WTC11 (cell line): ENCODE results near the gene ANKRD28. TPM values are rescaled to one million over a fixed set of nuclear protein-coding genes. Genes with fewer than 3 reads are reported as not detected.
"Not testable (repeated sequence)": the region's sequence is repeated elsewhere in the genome, so short reads cannot be mapped to it uniquely, and the experiment has no call there.

ENCODE experiments used
- ATAC-seq: fragments of 200-7000 bp; cut with Tn5 transposase; 2 replicates; pipeline ENCODE4 v1.10.0; 2021; ENCODE audit warnings: mild to moderate bottlenecking, moderate library complexity
- CTCF ChIA-PET: fragments of 300-600 bp; sonication (Branson Sonifier 250); formaldehyde crosslinking; loops from one replicate; lab custom pipeline; 2021; ENCODE audit warnings: antibody characterized with exemption; lab: Charles Lee
- POLR2A ChIA-PET: fragments of 350-600 bp; sonication (Branson Sonifier 250); formaldehyde crosslinking; loops from one replicate; lab custom pipeline; 2021; ENCODE audit warnings: antibody characterized with exemption; lab: Charles Lee
- DNase-seq: peaks from one replicate; pipeline ENCODE4 v3.0.0; 2021; ENCODE audit warnings: low spot score
- H3K27ac Mint-ChIP-seq: 2 replicates; pipeline ENCODE4 v1.8.0; 2021; ENCODE audit warnings: mixed read lengths
- H3K27me3 Mint-ChIP-seq: 2 replicates; pipeline ENCODE4 v1.8.0; 2021; ENCODE audit warnings: low read depth, mild to moderate bottlenecking, moderate library complexity, mixed read lengths
- H3K36me3 Mint-ChIP-seq: 2 replicates; pipeline ENCODE4 v1.8.0; 2021; ENCODE audit warnings: mixed read lengths
- H3K4me1 Mint-ChIP-seq: 2 replicates; pipeline ENCODE4 v1.8.0; 2022; ENCODE audit warnings: mixed read lengths
- H3K4me3 Mint-ChIP-seq: 2 replicates; pipeline ENCODE4 v1.8.0; 2021; ENCODE audit warnings: mild to moderate bottlenecking, moderate library complexity, mixed read lengths
- H3K9me3 Mint-ChIP-seq: 2 replicates; pipeline ENCODE4 v1.8.0; 2021; ENCODE audit warnings: mixed read lengths
- ETV6 ChIP-seq: sonication (generic); formaldehyde crosslinking; IDR thresholded peaks from 2 replicates; pipeline ENCODE4 v1.8.1; 2022; ENCODE audit warnings: mild to moderate bottlenecking, missing genetic modification reagents
- FOXP1 ChIP-seq: sonication (generic); formaldehyde crosslinking; IDR thresholded peaks from 2 replicates; pipeline ENCODE4 v1.8.0; 2022; ENCODE audit warnings: missing genetic modification reagents, mild to moderate bottlenecking, moderate library complexity, borderline replicate concordance
- IRF2 ChIP-seq: sonication (generic); formaldehyde crosslinking; IDR thresholded peaks from 2 replicates; pipeline ENCODE4 v1.8.0; 2022; ENCODE audit warnings: low read depth, missing genetic modification reagents, borderline replicate concordance
- KAT7 ChIP-seq: sonication (generic); formaldehyde crosslinking; IDR thresholded peaks from 2 replicates; pipeline ENCODE4 v1.8.1; 2023; ENCODE audit warnings: missing genetic modification reagents, mild to moderate bottlenecking, borderline replicate concordance
- NR1H2 ChIP-seq: sonication (generic); formaldehyde crosslinking; IDR thresholded peaks from 2 replicates; pipeline ENCODE4 v1.9.0; 2021; ENCODE audit warnings: mild to moderate bottlenecking, moderate library complexity, missing genetic modification reagents
- NR3C1 ChIP-seq: sonication (generic); formaldehyde crosslinking; conservative IDR thresholded peaks from 2 replicates; pipeline ENCODE4 v1.8.1; 2023; ENCODE audit warnings: low read depth, mild to moderate bottlenecking, missing genetic modification reagents
- RORB ChIP-seq: fragments of 250-450 bp; sonication (Bioruptor Pico); IDR thresholded peaks from 2 replicates; pipeline ENCODE4 v1.9.0; 2021; ENCODE audit warnings: mild to moderate bottlenecking
- ZNF416 ChIP-seq: fragments of 250-450 bp; sonication (Bioruptor Pico); IDR thresholded peaks from 2 replicates; pipeline ENCODE4 v1.9.0; 2021; ENCODE audit warnings: mild to moderate bottlenecking, inconsistent platforms
- microRNA-seq: library from miRNA; unstranded; fragments of <30 nt; microRNA quantifications from one replicate; pipeline ENCODE4 v1.2.0, GENCODE V29; 2022; ENCODE audit warnings: borderline number of aligned reads
- total RNA-seq: library from RNA; stranded (reverse); gene quantifications from 3 replicates; pipeline ENCODE4 v1.2.3, GENCODE V29; 2021
- TF ChIP-seq, protein P1 (sequence below): sonication (generic); formaldehyde crosslinking; IDR thresholded peaks from 2 replicates; pipeline ENCODE4 v1.8.0; 2023; ENCODE audit warnings: missing genetic modification reagents, mild to moderate bottlenecking, borderline replicate concordance
- TF ChIP-seq, protein P2 (sequence below): sonication (generic); formaldehyde crosslinking; conservative IDR thresholded peaks from 2 replicates; pipeline ENCODE4 v1.8.1; 2022; ENCODE audit warnings: mild to moderate bottlenecking, missing genetic modification reagents
- TF ChIP-seq, protein P3 (sequence below): fragments of 250-450 bp; sonication (Bioruptor Pico); IDR thresholded peaks from 2 replicates; pipeline ENCODE4 v2.1.2; 2022; ENCODE audit warnings: mild to moderate bottlenecking, moderate library complexity
- TF ChIP-seq, protein P4 (sequence below): fragments of 250-450 bp; sonication (Bioruptor Pico); conservative IDR thresholded peaks from 2 replicates; pipeline ENCODE4 v1.9.0; 2021; ENCODE audit warnings: mild to moderate bottlenecking

ANKRD28 gene
- total RNA-seq, 1 experiment from 2014 or later, result 51.6 TPM

DNA sequence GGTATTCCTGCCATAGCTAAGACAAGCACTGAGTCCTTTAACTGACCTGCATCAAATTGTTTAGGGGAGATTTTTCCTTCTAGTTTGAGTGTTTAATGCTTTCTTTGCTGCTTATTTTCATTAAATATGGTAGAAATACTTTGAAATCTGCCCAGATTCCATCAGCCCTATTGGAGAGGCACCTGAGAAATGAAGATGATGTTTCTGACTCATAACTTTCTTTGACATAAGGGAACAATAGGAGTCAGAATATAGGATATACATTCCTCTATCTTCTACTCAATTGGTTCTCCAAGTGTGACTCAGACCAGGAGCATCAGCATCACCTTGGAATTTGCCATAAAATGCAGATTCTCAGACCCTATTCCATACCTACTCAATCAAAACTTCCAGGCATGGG is 168.8 kb downstream of the ANKRD28 start (continued):
- TF ChIP-seq, protein P1, sequence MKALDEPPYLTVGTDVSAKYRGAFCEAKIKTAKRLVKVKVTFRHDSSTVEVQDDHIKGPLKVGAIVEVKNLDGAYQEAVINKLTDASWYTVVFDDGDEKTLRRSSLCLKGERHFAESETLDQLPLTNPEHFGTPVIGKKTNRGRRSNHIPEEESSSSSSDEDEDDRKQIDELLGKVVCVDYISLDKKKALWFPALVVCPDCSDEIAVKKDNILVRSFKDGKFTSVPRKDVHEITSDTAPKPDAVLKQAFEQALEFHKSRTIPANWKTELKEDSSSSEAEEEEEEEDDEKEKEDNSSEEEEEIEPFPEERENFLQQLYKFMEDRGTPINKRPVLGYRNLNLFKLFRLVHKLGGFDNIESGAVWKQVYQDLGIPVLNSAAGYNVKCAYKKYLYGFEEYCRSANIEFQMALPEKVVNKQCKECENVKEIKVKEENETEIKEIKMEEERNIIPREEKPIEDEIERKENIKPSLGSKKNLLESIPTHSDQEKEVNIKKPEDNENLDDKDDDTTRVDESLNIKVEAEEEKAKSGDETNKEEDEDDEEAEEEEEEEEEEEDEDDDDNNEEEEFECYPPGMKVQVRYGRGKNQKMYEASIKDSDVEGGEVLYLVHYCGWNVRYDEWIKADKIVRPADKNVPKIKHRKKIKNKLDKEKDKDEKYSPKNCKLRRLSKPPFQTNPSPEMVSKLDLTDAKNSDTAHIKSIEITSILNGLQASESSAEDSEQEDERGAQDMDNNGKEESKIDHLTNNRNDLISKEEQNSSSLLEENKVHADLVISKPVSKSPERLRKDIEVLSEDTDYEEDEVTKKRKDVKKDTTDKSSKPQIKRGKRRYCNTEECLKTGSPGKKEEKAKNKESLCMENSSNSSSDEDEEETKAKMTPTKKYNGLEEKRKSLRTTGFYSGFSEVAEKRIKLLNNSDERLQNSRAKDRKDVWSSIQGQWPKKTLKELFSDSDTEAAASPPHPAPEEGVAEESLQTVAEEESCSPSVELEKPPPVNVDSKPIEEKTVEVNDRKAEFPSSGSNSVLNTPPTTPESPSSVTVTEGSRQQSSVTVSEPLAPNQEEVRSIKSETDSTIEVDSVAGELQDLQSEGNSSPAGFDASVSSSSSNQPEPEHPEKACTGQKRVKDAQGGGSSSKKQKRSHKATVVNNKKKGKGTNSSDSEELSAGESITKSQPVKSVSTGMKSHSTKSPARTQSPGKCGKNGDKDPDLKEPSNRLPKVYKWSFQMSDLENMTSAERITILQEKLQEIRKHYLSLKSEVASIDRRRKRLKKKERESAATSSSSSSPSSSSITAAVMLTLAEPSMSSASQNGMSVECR, result no peak
- TF ChIP-seq NR1H2 (CRISPR knock-in tag), result no peak

DNA sequence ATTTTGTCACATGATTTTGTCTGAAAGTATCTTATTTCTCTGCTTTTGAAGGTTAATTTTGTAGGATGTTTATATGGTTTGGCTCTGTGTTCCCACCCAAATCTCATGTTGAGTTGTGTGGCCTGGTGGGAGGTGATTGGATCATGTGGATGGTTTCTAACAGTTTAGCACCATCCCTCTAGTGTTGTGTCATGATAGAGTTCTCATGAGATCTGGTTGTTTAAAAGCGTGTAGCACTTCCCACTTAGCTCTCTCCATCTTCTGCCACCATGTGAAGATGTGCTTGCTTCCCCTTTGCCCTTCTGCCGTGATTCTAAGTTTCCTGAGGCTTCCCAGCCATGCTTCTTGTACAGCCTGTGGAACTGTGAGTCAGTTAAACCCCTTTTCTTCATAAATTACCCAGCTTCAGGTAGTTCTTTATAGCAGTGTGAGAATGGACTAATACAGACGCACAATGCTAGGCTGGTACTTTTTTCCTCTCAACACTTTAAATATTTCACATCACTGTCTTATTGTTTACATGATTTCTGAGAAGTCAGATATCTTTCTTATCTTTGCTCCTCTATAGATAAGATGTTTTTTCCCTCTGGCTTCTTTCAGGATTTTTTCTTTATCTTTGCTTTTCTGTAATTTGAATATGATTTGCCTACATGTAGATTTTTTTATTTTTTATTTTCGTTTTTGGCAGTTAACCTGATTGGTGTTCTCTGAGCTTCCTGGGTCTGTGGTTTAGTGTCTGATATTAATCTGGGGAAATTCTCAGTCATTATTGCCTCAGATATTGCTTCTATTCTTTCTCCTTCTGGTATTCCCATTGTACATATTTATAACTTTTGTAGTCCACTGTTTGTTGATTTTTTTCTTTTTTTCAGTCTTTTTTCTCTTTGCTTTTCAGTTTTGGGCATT is 174.0 kb downstream of the ANKRD28 start:
- ChIA-PET CTCF (no interaction called here), POLR2A (interaction anchor here (0.7 kb wide), 1 partner anchor 12 kb away, joined by 3 read pairs; no protein-coding TSS in a partner anchor)
- peaks cover 2% of the 10 kb centered on the region; the same call in 1 of the 2 replicates for H3K27me3 Mint-ChIP-seq
- H3K4me3 Mint-ChIP-seq, result no peak overlapping the region
- peaks cover 37% of the 10 kb centered on the region for H3K36me3 Mint-ChIP-seq
- no peak overlapping the region for H3K27ac Mint-ChIP-seq
- no peak for ATAC-seq
- no peaks in the 10 kb centered on the region for H3K4me1 Mint-ChIP-seq
- TF ChIP-seq, protein P2, sequence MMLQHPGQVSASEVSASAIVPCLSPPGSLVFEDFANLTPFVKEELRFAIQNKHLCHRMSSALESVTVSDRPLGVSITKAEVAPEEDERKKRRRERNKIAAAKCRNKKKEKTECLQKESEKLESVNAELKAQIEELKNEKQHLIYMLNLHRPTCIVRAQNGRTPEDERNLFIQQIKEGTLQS (CRISPR knock-in tag), result no peak
- TF ChIP-seq RORB (CRISPR knock-in tag), result no peak
- no peak for TF ChIP-seq ETV6 (CRISPR knock-in tag)
- no peak for TF ChIP-seq ZNF416
- no peak for TF ChIP-seq KAT7 (CRISPR knock-in tag)
- TF ChIP-seq NR3C1 (CRISPR knock-in tag), result no peak
- TF ChIP-seq, protein P3, sequence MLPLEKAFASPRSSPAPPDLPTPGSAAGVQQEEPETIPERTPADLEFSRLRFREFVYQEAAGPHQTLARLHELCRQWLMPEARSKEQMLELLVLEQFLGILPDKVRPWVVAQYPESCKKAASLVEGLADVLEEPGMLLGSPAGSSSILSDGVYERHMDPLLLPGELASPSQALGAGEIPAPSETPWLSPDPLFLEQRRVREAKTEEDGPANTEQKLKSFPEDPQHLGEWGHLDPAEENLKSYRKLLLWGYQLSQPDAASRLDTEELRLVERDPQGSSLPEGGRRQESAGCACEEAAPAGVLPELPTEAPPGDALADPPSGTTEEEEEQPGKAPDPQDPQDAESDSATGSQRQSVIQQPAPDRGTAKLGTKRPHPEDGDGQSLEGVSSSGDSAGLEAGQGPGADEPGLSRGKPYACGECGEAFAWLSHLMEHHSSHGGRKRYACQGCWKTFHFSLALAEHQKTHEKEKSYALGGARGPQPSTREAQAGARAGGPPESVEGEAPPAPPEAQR (CRISPR knock-in tag), result no peak
- TF ChIP-seq IRF2 (CRISPR knock-in tag), result no peak
- TF ChIP-seq FOXP1 (CRISPR knock-in tag), result no peak
- TF ChIP-seq, protein P4, sequence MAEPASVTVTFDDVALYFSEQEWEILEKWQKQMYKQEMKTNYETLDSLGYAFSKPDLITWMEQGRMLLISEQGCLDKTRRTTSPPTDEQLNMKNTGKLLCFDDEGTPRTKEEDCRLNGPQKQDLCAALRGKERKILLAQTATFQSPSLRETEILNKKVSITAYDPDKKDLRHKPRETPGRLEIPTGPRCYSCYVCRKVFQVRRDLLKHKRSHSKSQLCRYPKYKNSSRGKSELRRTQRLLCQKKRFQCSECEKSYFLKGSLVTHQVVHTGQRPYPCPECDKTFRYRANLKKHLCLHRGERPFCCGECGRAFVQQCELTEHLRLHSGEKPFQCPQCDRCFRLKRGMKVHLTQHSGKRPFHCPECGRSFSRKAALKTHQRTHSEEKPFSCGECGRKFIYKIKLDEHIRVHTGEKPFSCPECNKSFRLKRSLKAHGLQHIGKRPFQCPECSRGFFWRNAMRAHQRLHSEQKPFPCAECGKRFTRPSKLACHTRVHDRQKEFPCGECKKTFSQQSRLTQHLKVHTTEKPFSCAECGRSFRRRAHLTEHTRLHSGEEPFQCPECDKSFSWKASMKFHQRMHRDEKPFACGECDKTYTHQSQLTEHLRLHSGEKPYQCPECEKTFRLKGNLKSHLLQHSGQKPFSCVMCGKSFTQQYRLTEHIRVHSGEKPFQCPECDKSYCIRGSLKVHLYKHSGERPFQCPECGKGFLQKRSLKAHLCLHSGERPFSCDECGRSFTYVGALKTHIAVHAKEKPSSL (CRISPR knock-in tag), result no peak
- no peak for DNase-seq
- peaks cover 48% of the 10 kb centered on the region for H3K9me3 Mint-ChIP-seq

DNA sequence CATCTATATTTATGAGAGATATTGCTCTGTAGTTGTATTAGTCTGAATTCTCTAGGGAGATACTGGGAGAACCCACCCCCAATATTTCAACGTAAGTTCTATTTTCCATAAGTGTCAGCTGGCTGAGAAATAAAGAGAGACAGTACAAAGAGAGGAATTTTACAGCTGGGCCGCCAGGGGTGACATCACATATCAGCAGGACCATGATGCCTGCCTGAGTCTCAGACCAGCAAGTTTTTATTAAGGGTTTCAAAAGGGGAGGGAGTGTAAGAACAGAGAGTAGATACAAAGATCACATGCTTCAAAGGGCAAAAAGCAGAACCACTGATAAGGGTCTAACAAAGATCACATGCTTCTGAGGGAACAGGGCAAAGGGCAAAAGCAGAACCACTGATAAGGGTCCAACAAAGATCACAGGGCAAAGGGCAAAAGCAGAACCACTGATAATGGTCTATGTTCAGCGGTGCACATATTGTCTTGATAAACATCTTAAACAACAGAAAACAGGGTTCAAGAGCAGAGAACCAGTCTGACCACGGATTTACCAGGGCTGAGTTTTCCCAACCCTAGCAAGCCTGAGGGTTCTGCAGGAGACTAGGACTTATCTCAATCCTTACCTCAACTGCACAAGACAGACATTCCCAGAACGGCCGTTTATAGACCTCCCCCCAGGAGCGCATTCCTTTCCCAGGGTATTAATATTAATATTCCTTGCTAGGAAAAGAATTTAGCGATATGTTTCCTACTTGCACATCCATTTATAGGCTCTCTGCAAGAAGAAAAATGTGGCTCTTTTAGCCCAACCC is 177.9 kb downstream of the ANKRD28 start:
- CTCF ChIA-PET, H3K27me3 Mint-ChIP-seq, ATAC-seq, DNase-seq, POLR2A ChIA-PET, H3K27ac Mint-ChIP-seq, H3K4me1 Mint-ChIP-seq, H3K4me3 Mint-ChIP-seq: not testable (repeated sequence)
- Mint-ChIP-seq H3K9me3 (peaks cover 59% of the 10 kb centered on the region), H3K36me3 (peaks cover 41% of the 10 kb centered on the region)

Small RNA genes lying within 50 kb of the gene (microRNA-seq; reads per million reads assigned to microRNA genes)
- not detected for gene MIR3134

Other genes with a start within 250 kb of the ANKRD28 start
- gene HACL1, start 196.4 kb downstream of the ANKRD28 start, total RNA-seq, result 40.0 to 44.9 TPM (median 42.4 TPM) in 3 replicates
- gene BTD, start 196.2 kb downstream of the ANKRD28 start, total RNA-seq, result 18.5 to 23.7 TPM (median 21.0 TPM) in 3 replicates